ENCODE results near the gene CASK.

CASK gene

GRCh38 chrX:41596596-41596995 lies 326.8 kb downstream of the CASK start:
- no peak for TF ChIP-seq CTCF (IDR thresholded peaks at IDR 0.05; ENCODE audit: low read depth, low read length, poor library complexity, severe bottlenecking)
- TF ChIP-seq EZH2phosphoT487 (IDR thresholded peaks at IDR 0.05; ENCODE audit: borderline replicate concordance, low read length): no peak
- Histone ChIP-seq H4K20me1 (ENCODE audit: control insufficient read depth, insufficient read depth, low read depth, low read length) (no peaks in the 10 kb centered on the region), H3K36me3 (ENCODE audit: control insufficient read depth, low read length) (no peaks in the 10 kb centered on the region), H3K9me3 (ENCODE audit: control insufficient read depth, insufficient read depth, low read length) (no peaks in the 10 kb centered on the region), H3K4me2 (ENCODE audit: low read length) (peak overlapping the region; percentile 19), H3K4me3 (ENCODE audit: low read length) (no peak overlapping the region), H3K27me3 (ENCODE audit: control insufficient read depth, low read length) (no peaks in the 10 kb centered on the region), H3K27ac (ENCODE audit: low read depth, low read length) (no peak overlapping the region), H3K9me2 (replicated peaks; ENCODE audit: control insufficient read depth, low read length) (no peaks in the 10 kb centered on the region), H3F3A (ENCODE audit: control insufficient read depth, insufficient read depth) (no peaks in the 10 kb centered on the region), H3K79me2 (ENCODE audit: control insufficient read depth, low read length) (no peaks in the 10 kb centered on the region), H3K4me1 (ENCODE audit: control insufficient read depth, low read length) (peaks cover 17% of the 10 kb centered on the region)

GRCh38 chrX:41594634-41595033 lies 328.7 kb downstream of the CASK start:
- no peaks in the 10 kb centered on the region for H3K9me2 ChIP-seq (replicated peaks; ENCODE audit: control insufficient read depth, low read length)
- H4K20me1 ChIP-seq (ENCODE audit: control insufficient read depth, insufficient read depth, low read depth, low read length): no peaks in the 10 kb centered on the region
- no peak for TF ChIP-seq CTCF (IDR thresholded peaks at IDR 0.05; ENCODE audit: low read depth, low read length, poor library complexity, severe bottlenecking)
- TF ChIP-seq EZH2phosphoT487 (IDR thresholded peaks at IDR 0.05; ENCODE audit: borderline replicate concordance, low read length): no peak
- no peaks in the 10 kb centered on the region for H3K27me3 ChIP-seq (ENCODE audit: control insufficient read depth, low read length)
- H3K4me1 ChIP-seq (ENCODE audit: control insufficient read depth, low read length): peaks cover 17% of the 10 kb centered on the region
- no peak overlapping the region for H3K4me2 ChIP-seq (ENCODE audit: low read length)
- no peaks in the 10 kb centered on the region for H3F3A ChIP-seq (ENCODE audit: control insufficient read depth, insufficient read depth)
- H3K4me3 ChIP-seq (ENCODE audit: low read length): no peak overlapping the region
- no peaks in the 10 kb centered on the region for H3K9me3 ChIP-seq (ENCODE audit: control insufficient read depth, insufficient read depth, low read length)
- H3K79me2 ChIP-seq (ENCODE audit: control insufficient read depth, low read length): no peaks in the 10 kb centered on the region
- no peak overlapping the region for H3K27ac ChIP-seq (ENCODE audit: low read depth, low read length)
- no peaks in the 10 kb centered on the region for H3K36me3 ChIP-seq (ENCODE audit: control insufficient read depth, low read length)

GRCh38 chrX:41591906-41592305 lies 331.4 kb downstream of the CASK start:
- H3K4me2 ChIP-seq (ENCODE audit: low read length): no peak overlapping the region
- no peaks in the 10 kb centered on the region for H4K20me1 ChIP-seq (ENCODE audit: control insufficient read depth, insufficient read depth, low read depth, low read length)
- no peaks in the 10 kb centered on the region for H3K27me3 ChIP-seq (ENCODE audit: control insufficient read depth, low read length)
- peaks cover 12% of the 10 kb centered on the region for H3K4me1 ChIP-seq (ENCODE audit: control insufficient read depth, low read length)
- no peaks in the 10 kb centered on the region for H3F3A ChIP-seq (ENCODE audit: control insufficient read depth, insufficient read depth)
- H3K36me3 ChIP-seq (ENCODE audit: control insufficient read depth, low read length): no peaks in the 10 kb centered on the region
- no peak overlapping the region for H3K27ac ChIP-seq (ENCODE audit: low read depth, low read length)
- H3K9me3 ChIP-seq (ENCODE audit: control insufficient read depth, insufficient read depth, low read length): no peaks in the 10 kb centered on the region
- no peak for TF ChIP-seq CTCF (IDR thresholded peaks at IDR 0.05; ENCODE audit: low read depth, low read length, poor library complexity, severe bottlenecking)
- TF ChIP-seq EZH2phosphoT487 (IDR thresholded peaks at IDR 0.05; ENCODE audit: borderline replicate concordance, low read length): no peak
- no peaks in the 10 kb centered on the region for H3K9me2 ChIP-seq (replicated peaks; ENCODE audit: control insufficient read depth, low read length)
- H3K4me3 ChIP-seq (ENCODE audit: low read length): no peak overlapping the region
- no peaks in the 10 kb centered on the region for H3K79me2 ChIP-seq (ENCODE audit: control insufficient read depth, low read length)

- no peaks in the 10 kb centered on the region for H3K36me3 ChIP-seq (ENCODE audit: control insufficient read depth, low read length)
Observed at GRCh38 chrX:41590641-41591040, 332.7 kb downstream of the CASK start.

More at GRCh38 chrX:41590641-41591040, 332.7 kb downstream of the CASK start:
- Histone ChIP-seq H3K9me3 (ENCODE audit: control insufficient read depth, insufficient read depth, low read length) (no peaks in the 10 kb centered on the region), H3K79me2 (ENCODE audit: control insufficient read depth, low read length) (no peaks in the 10 kb centered on the region), H3K27me3 (ENCODE audit: control insufficient read depth, low read length) (no peaks in the 10 kb centered on the region), H3K4me2 (ENCODE audit: low read length) (no peak overlapping the region), H3F3A (ENCODE audit: control insufficient read depth, insufficient read depth) (no peaks in the 10 kb centered on the region), H3K4me1 (ENCODE audit: control insufficient read depth, low read length) (peaks cover 3% of the 10 kb centered on the region; the same call in 1 of the 2 replicates), H3K27ac (ENCODE audit: low read depth, low read length) (no peak overlapping the region), H3K9me2 (replicated peaks; ENCODE audit: control insufficient read depth, low read length) (no peaks in the 10 kb centered on the region), H3K4me3 (ENCODE audit: low read length) (no peak overlapping the region), H4K20me1 (ENCODE audit: control insufficient read depth, insufficient read depth, low read depth, low read length) (no peaks in the 10 kb centered on the region)
- TF ChIP-seq EZH2phosphoT487 (IDR thresholded peaks at IDR 0.05; ENCODE audit: borderline replicate concordance, low read length) (no peak), CTCF (IDR thresholded peaks at IDR 0.05; ENCODE audit: low read depth, low read length, poor library complexity, severe bottlenecking) (no peak)
